ENCODE data around the gene SPG7. TPM values are rescaled to one million over a fixed set of nuclear protein-coding genes. Genes with fewer than 3 reads are reported as not detected.

The SPG7 gene
- total and polyA plus RNA-seq, 2 of the 4 experiments (the other 2 are of a cell fraction) = 94.6 to 96.8 TPM

- peak overlapping the region; percentile 68; the same call in 1 of the 2 replicates for H3K18ac ChIP-seq (ENCODE audit: low read depth, low read length)
- peaks cover 0 to 13% of the 10 kb centered on the region in 2 experiments; a peak in 1 of 4 replicates for H3K79me1 ChIP-seq (ENCODE audit: low read depth in 1 of 2, low read length in 2 of 2)
- H3K4me2 ChIP-seq (ENCODE audit: low read depth, low read length) = no peak overlapping the region
- no peak overlapping the region for H3K56ac ChIP-seq (ENCODE audit: extremely low read depth, insufficient read depth, low read length)
- POLR2A ChIA-PET (ENCODE audit: unreplicated experiment) = no interaction called here
- peaks cover 26% of the 10 kb centered on the region for H3K9me1 ChIP-seq (ENCODE audit: insufficient read depth, low read length)
- no TSS peak for BruUV-seq (replicated peaks)
- H4K91ac ChIP-seq (ENCODE audit: insufficient read depth, low read depth, low read length) = peak overlapping the region; percentile 93
- 0 out of 2 replicates have a peak overlapping the region, but pooled peaks have one; percentile 30 for H3K14ac ChIP-seq (replicated peaks; ENCODE audit: low read depth, low read length)
- H3K36me3 ChIP-seq (ENCODE audit: control insufficient read depth, insufficient read depth, low read length) = peaks cover 6% of the 10 kb centered on the region; the same call in 1 of the 2 replicates
- H3K4ac ChIP-seq (ENCODE audit: low read depth, low read length) = peak overlapping the region; percentile 96
- TF ChIP-seq FOS (IDR thresholded peaks at IDR 0.05; ENCODE audit: low read depth, low read length) = no peak
- no peak for TF ChIP-seq RFX5 (IDR thresholded peaks at IDR 0.05; ENCODE audit: low read depth, low read length)
- no peak for TF ChIP-seq RAD21 (IDR thresholded peaks at IDR 0.05; ENCODE audit: low read length)
- no peak for TF ChIP-seq CHD1 (IDR thresholded peaks at IDR 0.05; ENCODE audit: low read depth, low read length)
- TF ChIP-seq CEBPB (IDR thresholded peaks at IDR 0.05; ENCODE audit: low read depth, low read length) = no peak
- no peak for TF ChIP-seq NFE2L2 (IDR thresholded peaks at IDR 0.05; ENCODE audit: low read depth, low read length)
- TF ChIP-seq RCOR1 (IDR thresholded peaks at IDR 0.05; ENCODE audit: insufficient replicate concordance, low read length) = no peak
- TF ChIP-seq MAZ (IDR thresholded peaks at IDR 0.05; ENCODE audit: borderline replicate concordance, low read depth, low read length) = no peak
- TF ChIP-seq ELK1 (IDR thresholded peaks at IDR 0.05; ENCODE audit: borderline replicate concordance, low read depth, low read length) = no peak
- no peak for TF ChIP-seq POLR2A (IDR thresholded peaks at IDR 0.05; ENCODE audit: low read depth, low read length)
- TF ChIP-seq, protein P1, sequence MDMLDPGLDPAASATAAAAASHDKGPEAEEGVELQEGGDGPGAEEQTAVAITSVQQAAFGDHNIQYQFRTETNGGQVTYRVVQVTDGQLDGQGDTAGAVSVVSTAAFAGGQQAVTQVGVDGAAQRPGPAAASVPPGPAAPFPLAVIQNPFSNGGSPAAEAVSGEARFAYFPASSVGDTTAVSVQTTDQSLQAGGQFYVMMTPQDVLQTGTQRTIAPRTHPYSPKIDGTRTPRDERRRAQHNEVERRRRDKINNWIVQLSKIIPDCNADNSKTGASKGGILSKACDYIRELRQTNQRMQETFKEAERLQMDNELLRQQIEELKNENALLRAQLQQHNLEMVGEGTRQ (IDR thresholded peaks at IDR 0.05; ENCODE audit: low read depth, low read length) = no peak
- no peak for TF ChIP-seq BHLHE40 (IDR thresholded peaks at IDR 0.05; ENCODE audit: low read depth, low read length)
- no peak for TF ChIP-seq MAFK (IDR thresholded peaks at IDR 0.05; ENCODE audit: low read depth, low read length)
- no peak for TF ChIP-seq CTCF (conservative IDR thresholded peaks at IDR 0.05; ENCODE audit: low read depth, low read length)
- TF ChIP-seq SMC3 (IDR thresholded peaks at IDR 0.05; ENCODE audit: low read depth, low read length) = no peak
- TF ChIP-seq MXI1 (IDR thresholded peaks at IDR 0.05; ENCODE audit: borderline replicate concordance, low read depth, low read length) = no peak
- DNase-seq = no peak
- peak overlapping the region; percentile 95 for H2BK120ac ChIP-seq (ENCODE audit: low read depth, low read length)
- no peak overlapping the region for H3K23ac ChIP-seq (ENCODE audit: low read depth, low read length)
- H3K4me1 ChIP-seq (ENCODE audit: control insufficient read depth, insufficient read depth, low read length) = peaks cover 17% of the 10 kb centered on the region
- WGBS, 2 experiments (ENCODE audit: extremely low coverage in 2 of 2, insufficient read length in 1 of 2) = 96% methylated on average over 12 of the region's 19 CpGs; no CpG with 5 or more reads in 1 of the 2 experiments
- in situ Hi-C loops (cut with MboI; ENCODE audit: low sequenced_read_pairs) (no loop called here), dilution Hi-C loops (cut with HindIII; ENCODE audit: low sequenced_read_pairs, unreplicated experiment) (no loop called here), intact Hi-C loops (cut with micrococcal nuclease) (no loop called here)
- CTCF ChIA-PET = no interaction called here
- peak overlapping the region; percentile 96 for H2BK20ac ChIP-seq (ENCODE audit: low read depth, low read length)
- H3K27me3 ChIP-seq (ENCODE audit: control insufficient read depth, insufficient read depth, low read length) = no peaks in the 10 kb centered on the region
- H2BK5ac ChIP-seq (ENCODE audit: low read depth, low read length, poor library complexity, severe bottlenecking) = peak overlapping the region; percentile 77
- peak overlapping the region; percentile 79 for H4K5ac ChIP-seq (ENCODE audit: low read depth, low read length)
- H3K4me3 ChIP-seq (ENCODE audit: insufficient read depth, low read depth, low read length) = no peak overlapping the region
- ATAC-seq (ENCODE audit: low read depth) = no peak
- H3K9ac ChIP-seq (ENCODE audit: low read depth, low read length) = no peak overlapping the region
- peak overlapping the region; percentile 58 for H2AFZ ChIP-seq (replicated peaks; ENCODE audit: low read length, poor library complexity)
- H3K9me3 ChIP-seq (ENCODE audit: control insufficient read depth, insufficient read depth, low read length) = no peaks in the 10 kb centered on the region
- peaks cover 3% of the 10 kb centered on the region; the same call in 1 of the 2 replicates for H4K20me1 ChIP-seq (ENCODE audit: insufficient read depth, low read length)
- peak overlapping the region; percentile 59 to 92; a peak in 3 of 4 replicates for H4K8ac ChIP-seq (ENCODE audit: low read depth in 2 of 2, low read length in 2 of 2)
- H2BK15ac ChIP-seq (ENCODE audit: low read depth, low read length) = peak overlapping the region; percentile 91; the same call in 2 of the 3 replicates
- peak overlapping the region; percentile 55; the same call in 1 of the 2 replicates for H3K27ac ChIP-seq (ENCODE audit: insufficient read depth, low read length)
- H2AK9ac ChIP-seq (replicated peaks; ENCODE audit: low read depth, low read length, poor library complexity) = peak overlapping the region; percentile 22
- peak overlapping the region; percentile 98 for H2AK5ac ChIP-seq (ENCODE audit: low read depth, low read length)
Observed at GRCh38 chr16:89582614-89583196, 74.5 kb downstream of the SPG7 start.

All from IMR-90 (cell line).